Fibroblast of villous mesenchyme (primary cell): ENCODE measurements around the gene CAMK2G. TPM values are rescaled to one million over a fixed set of nuclear protein-coding genes. Genes with fewer than 3 reads are reported as not detected.

Experiments
- DNase-seq: peaks from one replicate; pipeline ENCODE4 v3.0.0-alpha.2; 2010; ENCODE audit warnings: low read depth
- H3K4me3 ChIP-seq: 2 replicates; pipeline ENCODE4 v1.5.1; 2011; ENCODE audit warnings: low read depth, mild to moderate bottlenecking, low read length
- total RNA-seq: library from RNA; depleted of rRNA; stranded (reverse); fragments of >200 nt; gene quantifications from 2 replicates; pipeline ENCODE4 v1.2.3, GENCODE V29; 2012
- TF ChIP-seq, protein P1 (sequence below): IDR thresholded peaks from 2 replicates; pipeline ENCODE4 v1.5.1; 2012; ENCODE audit warnings: low read depth, mild to moderate bottlenecking, low read length; ENCODE audit not compliant: insufficient read depth

Gene CAMK2G
- total RNA-seq, 1 donor = 36.7 TPM

DNA sequence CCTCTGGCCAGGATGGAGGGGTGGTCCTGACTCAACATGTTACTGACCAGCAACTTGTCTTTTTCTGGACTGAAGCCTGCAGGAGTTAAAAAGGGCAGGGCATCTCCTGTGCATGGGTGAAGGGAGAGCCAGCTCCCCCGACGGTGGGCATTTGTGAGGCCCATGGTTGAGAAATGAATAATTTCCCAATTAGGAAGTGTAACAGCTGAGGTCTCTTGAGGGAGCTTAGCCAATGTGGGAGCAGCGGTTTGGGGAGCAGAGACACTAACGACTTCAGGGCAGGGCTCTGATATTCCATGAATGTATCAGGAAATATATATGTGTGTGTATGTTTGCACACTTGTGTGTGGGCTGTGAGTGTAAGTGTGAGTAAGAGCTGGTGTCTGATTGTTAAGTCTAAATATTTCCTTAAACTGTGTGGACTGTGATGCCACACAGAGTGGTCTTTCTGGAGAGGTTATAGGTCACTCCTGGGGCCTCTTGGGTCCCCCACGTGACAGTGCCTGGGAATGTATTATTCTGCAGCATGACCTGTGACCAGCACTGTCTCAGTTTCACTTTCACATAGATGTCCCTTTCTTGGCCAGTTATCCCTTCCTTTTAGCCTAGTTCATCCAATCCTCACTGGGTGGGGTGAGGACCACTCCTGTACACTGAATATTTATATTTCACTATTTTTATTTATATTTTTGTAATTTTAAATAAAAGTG lies 42.6 kb upstream of the CAMK2G start:
- peak; percentile 62 for DNase-seq
- no peak overlapping the region for H3K4me3 ChIP-seq
- TF ChIP-seq, protein P1, sequence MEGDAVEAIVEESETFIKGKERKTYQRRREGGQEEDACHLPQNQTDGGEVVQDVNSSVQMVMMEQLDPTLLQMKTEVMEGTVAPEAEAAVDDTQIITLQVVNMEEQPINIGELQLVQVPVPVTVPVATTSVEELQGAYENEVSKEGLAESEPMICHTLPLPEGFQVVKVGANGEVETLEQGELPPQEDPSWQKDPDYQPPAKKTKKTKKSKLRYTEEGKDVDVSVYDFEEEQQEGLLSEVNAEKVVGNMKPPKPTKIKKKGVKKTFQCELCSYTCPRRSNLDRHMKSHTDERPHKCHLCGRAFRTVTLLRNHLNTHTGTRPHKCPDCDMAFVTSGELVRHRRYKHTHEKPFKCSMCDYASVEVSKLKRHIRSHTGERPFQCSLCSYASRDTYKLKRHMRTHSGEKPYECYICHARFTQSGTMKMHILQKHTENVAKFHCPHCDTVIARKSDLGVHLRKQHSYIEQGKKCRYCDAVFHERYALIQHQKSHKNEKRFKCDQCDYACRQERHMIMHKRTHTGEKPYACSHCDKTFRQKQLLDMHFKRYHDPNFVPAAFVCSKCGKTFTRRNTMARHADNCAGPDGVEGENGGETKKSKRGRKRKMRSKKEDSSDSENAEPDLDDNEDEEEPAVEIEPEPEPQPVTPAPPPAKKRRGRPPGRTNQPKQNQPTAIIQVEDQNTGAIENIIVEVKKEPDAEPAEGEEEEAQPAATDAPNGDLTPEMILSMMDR = no peak

DNA sequence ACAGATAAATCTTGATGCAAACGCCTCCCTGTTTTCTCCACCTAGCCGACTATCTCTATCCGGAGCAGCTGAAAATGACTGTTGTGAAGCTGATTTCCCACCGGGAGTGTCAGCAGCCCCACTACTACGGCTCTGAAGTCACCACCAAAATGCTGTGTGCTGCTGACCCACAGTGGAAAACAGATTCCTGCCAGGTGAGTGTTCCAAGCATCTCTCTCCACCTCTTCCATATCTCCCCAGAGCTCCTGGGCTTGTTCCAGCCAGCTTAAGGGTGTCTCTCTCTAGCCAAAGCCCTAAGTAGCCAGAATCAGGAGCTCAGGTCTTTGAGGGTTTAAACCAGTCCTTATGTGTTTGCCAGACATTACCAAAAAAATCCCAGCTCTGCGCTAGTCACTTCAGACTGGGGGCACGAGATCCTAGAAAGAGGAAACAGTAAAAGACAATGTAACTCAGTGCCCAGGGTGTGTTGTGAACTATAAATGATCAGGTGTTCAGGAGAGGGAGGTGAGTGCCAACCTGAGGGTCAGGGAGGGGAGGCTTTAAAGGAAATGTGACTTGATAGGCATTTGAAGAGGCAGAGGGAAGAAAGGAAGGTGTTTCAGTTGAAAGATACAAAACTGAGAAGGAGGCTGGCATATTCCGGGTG lies 41.0 kb upstream of the CAMK2G start:
- no peak for DNase-seq
- H3K4me3 ChIP-seq = no peak overlapping the region
- TF ChIP-seq, protein P1 = no peak

DNA sequence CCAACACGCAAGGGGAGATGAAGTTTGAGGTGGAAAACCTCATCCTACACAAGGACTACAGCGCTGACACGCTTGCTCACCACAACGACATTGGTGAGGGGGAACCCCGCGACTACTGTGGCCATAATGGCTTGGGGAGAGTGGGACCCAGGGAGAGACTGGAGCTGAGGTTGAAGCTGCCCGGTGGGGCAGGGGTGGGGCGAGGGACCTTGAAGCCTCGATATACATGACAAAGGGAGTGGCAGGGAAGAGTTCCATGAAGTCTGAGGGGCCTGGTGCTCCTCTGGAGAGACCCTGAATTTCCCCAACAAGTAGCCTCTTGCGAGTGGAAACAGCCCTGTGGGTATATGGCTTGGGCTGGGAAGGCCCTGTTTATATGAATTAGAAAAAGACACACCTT lies 39.7 kb upstream of the CAMK2G start:
- TF ChIP-seq, protein P1 = no peak
- H3K4me3 ChIP-seq = no peak overlapping the region
- DNase-seq = no peak

DNA sequence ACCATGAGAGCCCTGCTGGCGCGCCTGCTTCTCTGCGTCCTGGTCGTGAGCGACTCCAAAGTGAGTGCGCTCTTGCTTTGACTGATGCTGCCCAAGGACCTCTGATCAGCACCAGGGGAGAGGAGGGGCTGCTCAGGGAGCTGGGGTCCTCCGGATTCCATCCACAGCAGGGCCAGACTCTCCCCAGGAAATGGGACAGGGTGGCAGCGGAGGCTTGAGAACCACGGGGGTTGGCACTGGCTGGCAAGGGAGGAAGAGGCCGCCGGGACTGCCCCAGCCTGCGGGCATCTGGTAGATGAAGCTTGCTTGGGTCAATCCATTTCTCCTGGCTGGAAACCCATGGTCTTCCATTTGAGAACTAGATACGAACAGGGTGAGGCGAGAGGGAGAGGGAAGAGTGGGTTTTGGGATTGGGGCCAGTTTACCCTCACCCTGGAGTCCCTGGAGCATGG lies 37.2 kb upstream of the CAMK2G start:
- TF ChIP-seq, protein P1 = no peak
- peak; percentile 59 for DNase-seq
- peak overlapping the region; percentile 77 for H3K4me3 ChIP-seq

DNA sequence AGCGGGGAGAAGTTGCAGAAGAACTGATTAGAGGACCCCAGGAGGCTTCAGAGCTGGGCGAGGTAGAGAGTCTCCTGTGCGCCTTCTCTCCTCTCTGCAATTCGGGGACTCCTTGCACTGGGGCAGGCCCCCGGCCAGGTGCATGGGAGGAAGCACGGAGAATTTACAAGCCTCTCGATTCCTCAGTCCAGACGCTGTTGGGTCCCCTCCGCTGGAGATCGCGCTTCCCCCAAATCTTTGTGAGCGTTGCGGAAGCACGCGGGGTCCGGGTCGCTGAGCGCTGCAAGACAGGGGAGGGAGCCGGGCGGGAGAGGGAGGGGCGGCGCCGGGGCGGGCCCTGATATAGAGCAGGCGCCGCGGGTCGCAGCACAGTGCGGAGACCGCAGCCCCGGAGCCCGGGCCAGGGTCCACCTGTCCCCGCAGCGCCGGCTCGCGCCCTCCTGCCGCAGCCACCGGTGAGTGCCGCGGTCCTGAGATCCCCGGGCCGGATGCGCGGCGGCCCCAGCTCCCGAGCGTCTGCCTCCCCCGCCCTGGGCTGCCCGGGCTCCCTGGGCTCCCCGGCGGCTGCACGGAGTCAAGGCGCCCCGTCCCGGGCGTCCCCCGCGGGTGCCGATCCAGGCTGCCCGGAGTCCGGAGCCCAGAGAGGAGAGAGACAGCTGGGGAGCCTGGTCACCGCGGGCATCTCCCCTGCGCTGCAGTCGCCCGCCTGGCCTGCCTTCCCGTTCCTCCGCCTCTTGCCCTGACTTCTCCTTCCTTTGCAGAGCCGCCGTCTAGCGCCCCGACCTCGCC lies 36.6 kb upstream of the CAMK2G start, which contains the start of gene PLAU:
Gene PLAU (plus strand): TSS at position 369 of the 789 bp plus-strand sequence. CDS start 424 bp downstream, outside the sequence.
- H3K4me3 ChIP-seq = peak within 1 kb of the TSS; percentile 77
- TF ChIP-seq, protein P1 = no peak
- DNase-seq = peak; percentile 54

DNA sequence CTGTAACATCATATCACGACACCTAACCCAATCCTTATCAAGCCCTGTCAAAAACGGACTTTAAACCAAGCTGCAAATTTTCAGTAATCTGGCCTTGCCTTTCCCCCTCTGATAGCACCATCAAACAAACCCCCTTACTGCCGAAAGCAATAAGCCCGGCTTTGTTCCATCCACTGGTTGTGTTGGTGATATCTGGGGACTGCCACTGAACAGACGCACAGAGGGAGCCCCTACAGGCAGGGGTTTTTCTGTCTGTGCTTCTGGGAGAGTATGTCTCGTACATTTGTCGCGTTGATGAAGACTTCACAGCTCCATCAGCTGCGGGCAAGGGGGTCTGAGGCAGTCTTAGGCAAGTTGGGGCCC lies 36.0 kb upstream of the CAMK2G start:
- peak; percentile 40 for DNase-seq
- H3K4me3 ChIP-seq = peak overlapping the region; percentile 77
- TF ChIP-seq, protein P1 = peak; percentile 12
